Osteoblast (primary cell): Measurements from ENCODE around the gene HOXA10. TPM values are rescaled to one million over a fixed set of nuclear protein-coding genes. Genes with fewer than 3 reads are reported as not detected.

Experiments
- DNase-seq: peaks from one replicate; pipeline ENCODE4 v3.0.0; 2011; ENCODE audit warnings: low spot score, mixed read lengths; ENCODE audit not compliant: insufficient read length; ENCODE audit errors: missing footprints
- H2AFZ ChIP-seq: 2 replicates; pipeline ENCODE4 v1.6.0; 2011; ENCODE audit warnings: mild to moderate bottlenecking, low read length
- H3K27ac ChIP-seq: 2 replicates; pipeline ENCODE4 v1.5.1; 2011; ENCODE audit warnings: mild to moderate bottlenecking, low read depth, low read length, moderate library complexity
- H3K27me3 ChIP-seq: 2 replicates; pipeline ENCODE4 v1.6.0; 2012; ENCODE audit warnings: mild to moderate bottlenecking, control low read depth, inconsistent platforms, low read length, moderate library complexity; ENCODE audit not compliant: insufficient read depth
- H3K36me3 ChIP-seq: 2 replicates; pipeline ENCODE4 v1.5.1; 2011; ENCODE audit warnings: mild to moderate bottlenecking, low read length, control low read depth, moderate library complexity; ENCODE audit not compliant: insufficient read depth
- H3K4me1 ChIP-seq: 2 replicates; pipeline ENCODE4 v1.5.1; 2011; ENCODE audit warnings: mild to moderate bottlenecking, low read length, control low read depth, moderate library complexity; ENCODE audit not compliant: insufficient read depth
- H3K4me2 ChIP-seq: 2 replicates; pipeline ENCODE4 v1.6.0; 2011; ENCODE audit warnings: mild to moderate bottlenecking, low read length; ENCODE audit not compliant: insufficient read depth
- H3K4me3 ChIP-seq: fragments of 200-600 bp; sonication (generic); 3 replicates; pipeline ENCODE4 v1.5.1; 2012; ENCODE audit warnings: mild to moderate bottlenecking, low read length, inconsistent platforms; ENCODE audit not compliant: insufficient read depth
- H3K79me2 ChIP-seq: 2 replicates; pipeline ENCODE4 v1.6.0; 2012; ENCODE audit warnings: mild to moderate bottlenecking, low read length, control low read depth, inconsistent platforms; ENCODE audit not compliant: insufficient read depth
- H3K9me3 ChIP-seq: 2 replicates; pipeline ENCODE4 v1.5.1; 2011; ENCODE audit warnings: low read depth, low read length, control low read depth
- H4K20me1 ChIP-seq: 2 replicates; pipeline ENCODE4 v1.6.0; 2012; ENCODE audit warnings: mild to moderate bottlenecking, low read length, control low read depth; ENCODE audit not compliant: insufficient read depth
- total RNA-seq: library from RNA; depleted of rRNA; stranded (reverse); fragments of >200 nt; gene quantifications from 2 replicates; pipeline ENCODE4 v1.2.3, GENCODE V29; 2012
- TF ChIP-seq, protein P1 (sequence below): IDR thresholded peaks from 2 replicates; pipeline ENCODE4 v1.5.1; 2011; ENCODE audit warnings: mild to moderate bottlenecking, low read depth, low read length, moderate library complexity; ENCODE audit errors: extremely low read depth

Gene HOXA10
- total RNA-seq, 1 donor: 43.1 TPM

GRCh38 chr7:27161721-27162560 is 12.2 kb downstream of the HOXA10 start:
- Histone ChIP-seq H3K9me3 (no peaks in the 10 kb centered on the region), H3K4me3 (peak overlapping the region; percentile 75), H3K27ac (peak overlapping the region; percentile 95), H3K4me1 (peaks cover 13% of the 10 kb centered on the region), H3K27me3 (no peaks in the 10 kb centered on the region), H4K20me1 (peaks cover 17% of the 10 kb centered on the region), H3K79me2 (peaks cover 68% of the 10 kb centered on the region), H3K4me2 (peak overlapping the region; percentile 99), H3K36me3 (peaks cover 12% of the 10 kb centered on the region), H2AFZ (no peak overlapping the region)
- DNase-seq: peak; percentile 84
- TF ChIP-seq, protein P1, sequence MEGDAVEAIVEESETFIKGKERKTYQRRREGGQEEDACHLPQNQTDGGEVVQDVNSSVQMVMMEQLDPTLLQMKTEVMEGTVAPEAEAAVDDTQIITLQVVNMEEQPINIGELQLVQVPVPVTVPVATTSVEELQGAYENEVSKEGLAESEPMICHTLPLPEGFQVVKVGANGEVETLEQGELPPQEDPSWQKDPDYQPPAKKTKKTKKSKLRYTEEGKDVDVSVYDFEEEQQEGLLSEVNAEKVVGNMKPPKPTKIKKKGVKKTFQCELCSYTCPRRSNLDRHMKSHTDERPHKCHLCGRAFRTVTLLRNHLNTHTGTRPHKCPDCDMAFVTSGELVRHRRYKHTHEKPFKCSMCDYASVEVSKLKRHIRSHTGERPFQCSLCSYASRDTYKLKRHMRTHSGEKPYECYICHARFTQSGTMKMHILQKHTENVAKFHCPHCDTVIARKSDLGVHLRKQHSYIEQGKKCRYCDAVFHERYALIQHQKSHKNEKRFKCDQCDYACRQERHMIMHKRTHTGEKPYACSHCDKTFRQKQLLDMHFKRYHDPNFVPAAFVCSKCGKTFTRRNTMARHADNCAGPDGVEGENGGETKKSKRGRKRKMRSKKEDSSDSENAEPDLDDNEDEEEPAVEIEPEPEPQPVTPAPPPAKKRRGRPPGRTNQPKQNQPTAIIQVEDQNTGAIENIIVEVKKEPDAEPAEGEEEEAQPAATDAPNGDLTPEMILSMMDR: no peak

GRCh38 chr7:27161214-27161720 is 12.9 kb downstream of the HOXA10 start:
- H3K79me2 ChIP-seq: peaks cover 61% of the 10 kb centered on the region

GRCh38 chr7:27160546-27161213 is 13.4 kb downstream of the HOXA10 start:
- H3K79me2 ChIP-seq: peaks cover 60% of the 10 kb centered on the region
- no peaks in the 10 kb centered on the region for H3K9me3 ChIP-seq
- H4K20me1 ChIP-seq: peaks cover 17% of the 10 kb centered on the region
- H3K27ac ChIP-seq: peak overlapping the region; percentile 61
- H2AFZ ChIP-seq: peak overlapping the region; percentile 89
- peaks cover 12% of the 10 kb centered on the region for H3K36me3 ChIP-seq
- H3K27me3 ChIP-seq: no peaks in the 10 kb centered on the region
- H3K4me3 ChIP-seq: peak overlapping the region; percentile 75
- TF ChIP-seq, protein P1: peak; percentile 84
- H3K4me2 ChIP-seq: peak overlapping the region; percentile 99
- peak; percentile 98 for DNase-seq
- H3K4me1 ChIP-seq: peaks cover 9% of the 10 kb centered on the region

More at GRCh38 chr7:27161214-27161720, 12.9 kb downstream of the HOXA10 start:
- Histone ChIP-seq H3K4me3 (peak overlapping the region; percentile 75), H3K4me1 (peaks cover 8% of the 10 kb centered on the region), H3K27me3 (no peaks in the 10 kb centered on the region), H3K9me3 (no peaks in the 10 kb centered on the region), H3K4me2 (peak overlapping the region; percentile 99), H2AFZ (peak overlapping the region; percentile 81), H4K20me1 (peaks cover 17% of the 10 kb centered on the region), H3K36me3 (peaks cover 12% of the 10 kb centered on the region), H3K27ac (peak overlapping the region; percentile 61)
- no peak for DNase-seq
- TF ChIP-seq, protein P1: peak; percentile 4
